Measurements from ENCODE around the gene PRKAG2. TPM values are rescaled to one million over a fixed set of nuclear protein-coding genes. Genes with fewer than 3 reads are reported as not detected.

Gene PRKAG2
- total and polyA plus RNA-seq, 8 donors = 19.9 to 302 (median 60.9) TPM

GRCh38 chr7:151817315-151817690 is 59.6 kb downstream of the PRKAG2 start:
- intact Hi-C loops (cut with DNase I; ENCODE audit: low total_unique reads) = no loop called here

GRCh38 chr7:151816562-151817314 is 60.2 kb downstream of the PRKAG2 start:
- no peak for DNase-seq
- WGBS, 5 donors = 93 to 98% (median 96%) methylated on average over 20 of the region's 20 CpGs
- TF ChIP-seq POLR2AphosphoS5 (IDR thresholded peaks at IDR 0.05) (no peak), EP300 (IDR thresholded peaks at IDR 0.05) (no peak), POLR2A (IDR thresholded peaks at IDR 0.05) (no peak)
- TF ChIP-seq, protein P1, sequence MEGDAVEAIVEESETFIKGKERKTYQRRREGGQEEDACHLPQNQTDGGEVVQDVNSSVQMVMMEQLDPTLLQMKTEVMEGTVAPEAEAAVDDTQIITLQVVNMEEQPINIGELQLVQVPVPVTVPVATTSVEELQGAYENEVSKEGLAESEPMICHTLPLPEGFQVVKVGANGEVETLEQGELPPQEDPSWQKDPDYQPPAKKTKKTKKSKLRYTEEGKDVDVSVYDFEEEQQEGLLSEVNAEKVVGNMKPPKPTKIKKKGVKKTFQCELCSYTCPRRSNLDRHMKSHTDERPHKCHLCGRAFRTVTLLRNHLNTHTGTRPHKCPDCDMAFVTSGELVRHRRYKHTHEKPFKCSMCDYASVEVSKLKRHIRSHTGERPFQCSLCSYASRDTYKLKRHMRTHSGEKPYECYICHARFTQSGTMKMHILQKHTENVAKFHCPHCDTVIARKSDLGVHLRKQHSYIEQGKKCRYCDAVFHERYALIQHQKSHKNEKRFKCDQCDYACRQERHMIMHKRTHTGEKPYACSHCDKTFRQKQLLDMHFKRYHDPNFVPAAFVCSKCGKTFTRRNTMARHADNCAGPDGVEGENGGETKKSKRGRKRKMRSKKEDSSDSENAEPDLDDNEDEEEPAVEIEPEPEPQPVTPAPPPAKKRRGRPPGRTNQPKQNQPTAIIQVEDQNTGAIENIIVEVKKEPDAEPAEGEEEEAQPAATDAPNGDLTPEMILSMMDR (IDR thresholded peaks at IDR 0.05) = no peak
- H3K9me3 ChIP-seq = no peaks in the 10 kb centered on the region
- H3K4me3 ChIP-seq = no peak overlapping the region
- H3K4me1 ChIP-seq = peaks cover 19 to 42% (median 36%) of the 10 kb centered on the region in 4 donors
- H3K36me3 ChIP-seq = no peaks in the 10 kb centered on the region
- no peak overlapping the region for H3K27ac ChIP-seq
- intact Hi-C loops (cut with DNase I; ENCODE audit: low total_unique reads) = no loop called here
- H3K27me3 ChIP-seq = no peaks in the 10 kb centered on the region

More at GRCh38 chr7:151817315-151817690, 59.6 kb downstream of the PRKAG2 start:
- H3K27ac ChIP-seq = no peak overlapping the region
- no peak overlapping the region for H3K4me3 ChIP-seq
- no peaks in the 10 kb centered on the region for H3K36me3 ChIP-seq
- no peaks in the 10 kb centered on the region for H3K9me3 ChIP-seq
- no peaks in the 10 kb centered on the region for H3K27me3 ChIP-seq
- peaks cover 20 to 48% (median 42%) of the 10 kb centered on the region in 4 donors for H3K4me1 ChIP-seq
- no peak for DNase-seq
- TF ChIP-seq, protein P1 (IDR thresholded peaks at IDR 0.05) = no peak
- no peak for TF ChIP-seq EP300 (IDR thresholded peaks at IDR 0.05)
- TF ChIP-seq POLR2AphosphoS5 (IDR thresholded peaks at IDR 0.05) = no peak
- TF ChIP-seq POLR2A (IDR thresholded peaks at IDR 0.05) = no peak
- WGBS, 5 donors = 92 to 96% (median 93%) methylated on average over 4 of the region's 4 CpGs

GRCh38 chr7:151815419-151815818 is 61.5 kb downstream of the PRKAG2 start:
- Histone ChIP-seq H3K9me3 (no peaks in the 10 kb centered on the region), H3K27me3 (no peaks in the 10 kb centered on the region), H3K4me3 (no peak overlapping the region), H3K4me1 (peaks cover 13 to 44% (median 38%) of the 10 kb centered on the region in 4 donors), H3K27ac (no peak overlapping the region), H3K36me3 (no peaks in the 10 kb centered on the region)
- 89 to 93% (median 92%) methylated on average over 5 of the region's 5 CpGs for WGBS, 5 donors
- DNase-seq = no peak
- no peak for TF ChIP-seq POLR2AphosphoS5 (IDR thresholded peaks at IDR 0.05)
- TF ChIP-seq, protein P1 (IDR thresholded peaks at IDR 0.05) = no peak
- TF ChIP-seq POLR2A (IDR thresholded peaks at IDR 0.05) = no peak
- TF ChIP-seq EP300 (IDR thresholded peaks at IDR 0.05) = no peak
- intact Hi-C loops (cut with DNase I; ENCODE audit: low total_unique reads) = no loop called here

GRCh38 chr7:151814400-151815009 is 62.4 kb downstream of the PRKAG2 start:
- no peak overlapping the region for H3K4me3 ChIP-seq
- H3K27me3 ChIP-seq = no peaks in the 10 kb centered on the region
- TF ChIP-seq POLR2AphosphoS5 (IDR thresholded peaks at IDR 0.05) (no peak), EP300 (IDR thresholded peaks at IDR 0.05) (no peak)
- no peaks in the 10 kb centered on the region for H3K36me3 ChIP-seq
- WGBS, 5 donors = 77 to 91% (median 87%) methylated on average over 16 to 18 of the region's 18 CpGs
- H3K9me3 ChIP-seq = no peaks in the 10 kb centered on the region
- intact Hi-C loops (cut with DNase I; ENCODE audit: low total_unique reads) = no loop called here
- no peak for DNase-seq
- peaks cover 19 to 41% (median 37%) of the 10 kb centered on the region in 4 donors for H3K4me1 ChIP-seq
- no peak overlapping the region for H3K27ac ChIP-seq
